HCT116 (cell line): ENCODE measurements around the gene PIK3IP1.

ENCODE experiments used
- EZH2 ChIP-seq: fragments of 200-600 bp; sonication (generic); IDR thresholded peaks from 2 replicates; pipeline ENCODE4 v1.6.1; 2017; ENCODE audit warnings: antibody characterized with exemption, mixed run types
- EZH2phosphoT487 ChIP-seq: fragments of 200-600 bp; IDR thresholded peaks from 2 replicates; pipeline ENCODE4 v1.6.1; 2018; ENCODE audit warnings: antibody characterized with exemption, borderline replicate concordance
- JUND ChIP-seq: IDR thresholded peaks from 2 replicates; pipeline ENCODE4 v1.6.1; 2012
- POLR2A ChIP-seq: IDR thresholded peaks from 2 replicates; pipeline ENCODE4 v1.7.0; 2011; ENCODE audit warnings: borderline replicate concordance; ENCODE audit not compliant: insufficient read depth, insufficient read length; ENCODE audit errors: extremely low read depth
- SP1 ChIP-seq: IDR thresholded peaks from 2 replicates; pipeline ENCODE4 v1.6.1; 2012; ENCODE audit warnings: low read depth
- TF ChIP-seq, protein P1 (sequence below), 3 experiments: fragments of 200-600 bp in 1 of 3; sonication (generic) in 1 of 3; IDR thresholded peaks in 2 of 3; conservative IDR thresholded peaks in 1 of 3; 2 replicates each; pipeline ENCODE4 v1.5.1; 2012 to 2017; ENCODE audit warnings: low read depth in 2 of 3, low read length in 2 of 3, antibody characterized with exemption in 1 of 3, borderline replicate concordance in 1 of 3, control low read depth in 1 of 3, mild to moderate bottlenecking in 1 of 3, mixed read lengths in 1 of 3, mixed run types in 1 of 3, moderate library complexity in 1 of 3; ENCODE audit not compliant: insufficient read depth in 1 of 3
- TF ChIP-seq, protein P2 (sequence below): IDR thresholded peaks from 2 replicates; pipeline ENCODE4 v1.6.1; 2012
- TF ChIP-seq, protein P3 (sequence below): IDR thresholded peaks from 2 replicates; pipeline ENCODE4 v1.6.1; 2012; ENCODE audit warnings: low read depth

DNA sequence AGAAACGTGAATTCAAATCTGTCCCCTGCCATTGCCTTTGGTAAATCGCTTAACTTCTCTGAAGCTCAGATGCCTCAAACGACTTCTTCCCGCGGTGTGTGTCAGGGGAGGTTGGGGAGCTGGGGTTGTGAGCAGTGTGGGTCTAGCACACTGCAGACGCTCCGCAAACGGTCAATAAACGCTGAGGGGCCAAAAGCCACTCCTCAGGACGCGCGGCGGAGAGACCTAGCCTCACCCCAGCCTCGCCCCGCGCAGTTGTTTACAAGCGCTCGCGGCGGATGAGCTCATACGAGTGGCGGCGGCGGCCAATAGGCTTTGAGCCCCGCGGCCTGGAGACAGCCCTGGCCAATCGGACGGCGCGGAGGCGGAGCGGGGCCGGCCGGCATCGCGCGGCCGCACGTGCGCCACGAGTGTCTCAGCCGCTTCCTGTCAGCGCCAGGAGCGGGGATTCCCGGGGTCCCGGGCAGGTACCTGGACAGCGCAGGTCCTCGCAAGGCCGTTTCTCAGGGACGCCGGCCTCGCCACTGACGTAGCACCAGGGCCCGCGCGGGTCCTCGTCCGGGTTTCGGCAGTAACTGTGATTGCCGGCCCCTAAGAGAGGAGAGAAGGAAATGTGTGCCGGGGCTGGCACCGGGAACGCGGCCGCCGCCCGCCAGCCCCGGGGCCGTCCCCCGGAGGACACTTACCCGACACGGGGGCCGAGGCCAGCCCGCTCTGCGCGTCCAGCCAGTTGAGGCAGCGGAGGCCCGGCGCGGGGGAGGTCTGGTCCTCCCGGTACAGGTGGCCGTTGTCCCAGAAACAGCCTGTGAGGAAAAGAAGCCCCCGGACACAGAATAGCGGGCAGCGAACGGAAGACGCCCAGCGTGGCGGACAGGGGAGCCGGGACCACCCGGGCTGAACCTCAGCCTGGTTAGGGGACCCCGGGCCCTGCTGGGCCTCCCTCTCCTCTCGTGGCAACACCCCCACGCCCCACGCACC is 1.5 kb downstream of the PIK3IP1 start:
- TF ChIP-seq POLR2A (no peak), EZH2 (no peak), SP1 (peak; percentile 77), EZH2phosphoT487 (no peak), JUND (no peak)
- TF ChIP-seq, protein P1, sequence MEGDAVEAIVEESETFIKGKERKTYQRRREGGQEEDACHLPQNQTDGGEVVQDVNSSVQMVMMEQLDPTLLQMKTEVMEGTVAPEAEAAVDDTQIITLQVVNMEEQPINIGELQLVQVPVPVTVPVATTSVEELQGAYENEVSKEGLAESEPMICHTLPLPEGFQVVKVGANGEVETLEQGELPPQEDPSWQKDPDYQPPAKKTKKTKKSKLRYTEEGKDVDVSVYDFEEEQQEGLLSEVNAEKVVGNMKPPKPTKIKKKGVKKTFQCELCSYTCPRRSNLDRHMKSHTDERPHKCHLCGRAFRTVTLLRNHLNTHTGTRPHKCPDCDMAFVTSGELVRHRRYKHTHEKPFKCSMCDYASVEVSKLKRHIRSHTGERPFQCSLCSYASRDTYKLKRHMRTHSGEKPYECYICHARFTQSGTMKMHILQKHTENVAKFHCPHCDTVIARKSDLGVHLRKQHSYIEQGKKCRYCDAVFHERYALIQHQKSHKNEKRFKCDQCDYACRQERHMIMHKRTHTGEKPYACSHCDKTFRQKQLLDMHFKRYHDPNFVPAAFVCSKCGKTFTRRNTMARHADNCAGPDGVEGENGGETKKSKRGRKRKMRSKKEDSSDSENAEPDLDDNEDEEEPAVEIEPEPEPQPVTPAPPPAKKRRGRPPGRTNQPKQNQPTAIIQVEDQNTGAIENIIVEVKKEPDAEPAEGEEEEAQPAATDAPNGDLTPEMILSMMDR (IDR thresholded peaks at IDR 0.05 in 2 of 3, conservative IDR thresholded peaks at IDR 0.05 in 1 of 3; ENCODE audit: borderline replicate concordance in 1 of 3, insufficient read depth in 1 of 3, low read depth in 2 of 3, low read length in 2 of 3), result no peak
- TF ChIP-seq, protein P2, sequence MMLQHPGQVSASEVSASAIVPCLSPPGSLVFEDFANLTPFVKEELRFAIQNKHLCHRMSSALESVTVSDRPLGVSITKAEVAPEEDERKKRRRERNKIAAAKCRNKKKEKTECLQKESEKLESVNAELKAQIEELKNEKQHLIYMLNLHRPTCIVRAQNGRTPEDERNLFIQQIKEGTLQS, result no peak
- TF ChIP-seq, protein P3, sequence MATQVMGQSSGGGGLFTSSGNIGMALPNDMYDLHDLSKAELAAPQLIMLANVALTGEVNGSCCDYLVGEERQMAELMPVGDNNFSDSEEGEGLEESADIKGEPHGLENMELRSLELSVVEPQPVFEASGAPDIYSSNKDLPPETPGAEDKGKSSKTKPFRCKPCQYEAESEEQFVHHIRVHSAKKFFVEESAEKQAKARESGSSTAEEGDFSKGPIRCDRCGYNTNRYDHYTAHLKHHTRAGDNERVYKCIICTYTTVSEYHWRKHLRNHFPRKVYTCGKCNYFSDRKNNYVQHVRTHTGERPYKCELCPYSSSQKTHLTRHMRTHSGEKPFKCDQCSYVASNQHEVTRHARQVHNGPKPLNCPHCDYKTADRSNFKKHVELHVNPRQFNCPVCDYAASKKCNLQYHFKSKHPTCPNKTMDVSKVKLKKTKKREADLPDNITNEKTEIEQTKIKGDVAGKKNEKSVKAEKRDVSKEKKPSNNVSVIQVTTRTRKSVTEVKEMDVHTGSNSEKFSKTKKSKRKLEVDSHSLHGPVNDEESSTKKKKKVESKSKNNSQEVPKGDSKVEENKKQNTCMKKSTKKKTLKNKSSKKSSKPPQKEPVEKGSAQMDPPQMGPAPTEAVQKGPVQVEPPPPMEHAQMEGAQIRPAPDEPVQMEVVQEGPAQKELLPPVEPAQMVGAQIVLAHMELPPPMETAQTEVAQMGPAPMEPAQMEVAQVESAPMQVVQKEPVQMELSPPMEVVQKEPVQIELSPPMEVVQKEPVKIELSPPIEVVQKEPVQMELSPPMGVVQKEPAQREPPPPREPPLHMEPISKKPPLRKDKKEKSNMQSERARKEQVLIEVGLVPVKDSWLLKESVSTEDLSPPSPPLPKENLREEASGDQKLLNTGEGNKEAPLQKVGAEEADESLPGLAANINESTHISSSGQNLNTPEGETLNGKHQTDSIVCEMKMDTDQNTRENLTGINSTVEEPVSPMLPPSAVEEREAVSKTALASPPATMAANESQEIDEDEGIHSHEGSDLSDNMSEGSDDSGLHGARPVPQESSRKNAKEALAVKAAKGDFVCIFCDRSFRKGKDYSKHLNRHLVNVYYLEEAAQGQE, result no peak
